Epithelial cell of esophagus (primary cell): ENCODE measurements around the gene RPS6KA3.

Experiments
- DNase-seq: peaks from one replicate; pipeline ENCODE4 v3.0.0; 2010; ENCODE audit warnings: low read depth
- H3K4me3 ChIP-seq: 2 replicates; pipeline ENCODE4 v1.5.1; 2011; ENCODE audit warnings: mild to moderate bottlenecking, low read length, control low read depth
- CTCF ChIP-seq: IDR thresholded peaks from 2 replicates; pipeline ENCODE4 v1.5.1; 2011; ENCODE audit warnings: low read depth, mild to moderate bottlenecking, low read length, control low read depth, inconsistent platforms; ENCODE audit not compliant: insufficient read depth; ENCODE audit errors: missing control alignments

RPS6KA3 gene

GRCh38 chrX:20235755-20236154 lies 31.0 kb downstream of the RPS6KA3 start:
- no peak for TF ChIP-seq CTCF
- no peak overlapping the region for H3K4me3 ChIP-seq

GRCh38 chrX:20233336-20233735 lies 33.4 kb downstream of the RPS6KA3 start:
- no peak overlapping the region for H3K4me3 ChIP-seq
- TF ChIP-seq CTCF: no peak
- no peak for DNase-seq

More at GRCh38 chrX:20235755-20236154, 31.0 kb downstream of the RPS6KA3 start:
- DNase-seq: no peak

GRCh38 chrX:20231598-20231997 lies 35.1 kb downstream of the RPS6KA3 start:
- H3K4me3 ChIP-seq: no peak overlapping the region
- no peak for TF ChIP-seq CTCF
- no peak for DNase-seq

GRCh38 chrX:20230406-20230805 lies 36.3 kb downstream of the RPS6KA3 start:
- TF ChIP-seq CTCF: no peak
- no peak overlapping the region for H3K4me3 ChIP-seq
- DNase-seq: no peak

GRCh38 chrX:20229155-20229554 lies 37.6 kb downstream of the RPS6KA3 start:
- H3K4me3 ChIP-seq: no peak overlapping the region
- no peak for TF ChIP-seq CTCF
- no peak for DNase-seq

- DNase-seq: no peak
- no peak overlapping the region for H3K4me3 ChIP-seq
- TF ChIP-seq CTCF: no peak
Observed at GRCh38 chrX:20228245-20228644, 38.5 kb downstream of the RPS6KA3 start.

- H3K4me3 ChIP-seq: no peak overlapping the region
- DNase-seq: no peak
- TF ChIP-seq CTCF: no peak
Observed at GRCh38 chrX:20227116-20227515, 39.6 kb downstream of the RPS6KA3 start.
